SK-N-DZ (cell line): ENCODE results near the gene ADD3.

Experiments
- DNase-seq: peaks from one replicate; pipeline ENCODE4 v3.0.0-alpha.2; 2015; ENCODE audit warnings: low spot score

ADD3 gene

GRCh38 chr10:110002801-110003523, 4.8 kb upstream of the ADD3 start:
- no peak for DNase-seq

- no peak for DNase-seq
Observed at GRCh38 chr10:110003524-110003885, 4.3 kb upstream of the ADD3 start.

DNA sequence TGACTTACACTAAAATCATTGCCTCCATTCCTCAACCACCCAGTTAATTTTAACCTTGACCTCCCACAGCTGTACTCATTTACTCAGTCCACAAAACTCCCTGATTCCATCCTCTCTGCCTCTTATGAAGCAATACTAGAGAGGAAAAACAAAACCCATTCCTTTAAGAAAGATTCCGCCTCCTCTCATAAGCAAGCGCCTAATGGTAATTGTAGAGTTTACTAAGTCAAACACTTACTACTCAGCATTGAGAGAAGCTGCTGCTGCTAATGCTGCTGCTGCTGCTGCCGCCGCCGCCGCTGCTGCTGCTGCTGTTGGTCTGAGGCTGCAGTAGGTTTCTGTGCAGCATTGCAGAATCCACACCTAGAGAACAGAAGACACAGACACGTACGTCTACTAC, 2.1 kb upstream of the ADD3 start:
- peak; percentile 65 for DNase-seq

- peak; percentile 21 for DNase-seq
Observed at GRCh38 chr10:110006358-110007160, 1.2 kb upstream of the ADD3 start.

DNA sequence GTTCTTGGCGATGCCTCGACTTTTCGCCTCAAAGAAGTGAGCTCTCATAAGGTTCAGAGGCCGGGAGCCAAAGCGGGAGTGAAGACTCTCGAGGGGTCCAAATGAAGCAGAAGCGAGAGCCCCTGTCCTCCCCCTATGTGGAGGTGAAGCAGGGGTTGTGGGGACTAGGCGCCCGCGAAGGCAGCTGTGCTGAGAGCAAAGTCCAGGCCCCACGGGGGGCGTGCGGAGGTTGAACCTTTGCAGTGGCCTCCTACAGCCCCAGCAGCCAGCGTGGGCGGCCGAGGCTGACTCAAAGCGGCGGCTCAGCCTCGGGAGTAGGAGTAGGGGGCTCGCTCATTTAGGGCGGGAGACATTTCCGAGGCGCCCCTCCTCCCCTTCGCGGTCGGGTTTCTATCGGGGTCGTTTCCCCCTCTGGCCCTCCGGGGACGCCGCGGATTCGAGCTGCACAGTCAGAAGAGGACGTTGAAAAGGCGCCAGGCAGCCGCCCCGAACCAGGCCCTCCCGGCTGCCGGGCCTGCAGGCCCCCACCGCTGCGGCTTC, 553 bp upstream of the ADD3 start:
- DNase-seq = no peak

DNA sequence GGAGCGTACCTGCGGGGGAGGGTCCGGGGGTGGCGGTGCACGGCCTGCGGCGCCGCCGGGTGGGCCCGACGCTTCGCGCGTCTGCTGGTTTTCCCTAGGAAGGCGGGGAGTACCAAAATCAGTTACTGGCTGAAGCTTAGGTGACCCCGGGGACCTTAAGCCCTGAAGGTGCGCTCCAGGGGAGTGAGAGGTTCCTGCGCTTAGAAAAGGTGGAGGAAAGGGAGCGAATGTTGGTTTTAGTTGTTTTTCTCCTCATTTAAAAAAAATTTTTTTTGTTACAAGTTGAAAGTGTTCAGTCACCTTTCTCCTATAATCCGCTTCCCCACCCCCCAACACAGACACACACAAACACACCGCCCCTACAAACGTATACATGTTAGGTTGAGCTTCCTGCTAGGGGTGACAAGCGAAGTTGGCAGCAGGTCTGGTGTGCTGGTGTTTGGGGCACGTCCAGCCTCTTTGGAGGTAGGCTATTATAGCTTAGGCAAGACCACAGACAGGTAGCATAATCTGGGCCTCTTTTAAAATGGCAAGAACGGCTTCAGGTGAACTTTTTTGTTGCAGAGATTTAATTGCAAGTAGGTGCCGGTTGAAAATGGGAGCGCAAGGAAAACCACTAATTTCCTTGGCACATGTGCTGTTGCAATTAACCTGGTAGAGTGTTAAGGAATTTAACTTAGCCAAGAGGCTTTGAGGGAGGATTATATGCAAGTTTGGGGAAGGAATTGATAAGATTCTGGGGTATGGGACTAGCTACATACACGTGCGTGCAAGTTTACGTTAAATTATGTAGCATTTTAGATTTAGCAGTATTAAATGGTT, 945 bp downstream of the ADD3 start:
- DNase-seq = peak; percentile 29

- no peak for DNase-seq
Observed at GRCh38 chr10:110009736-110010475, 2.1 kb downstream of the ADD3 start.

DNA sequence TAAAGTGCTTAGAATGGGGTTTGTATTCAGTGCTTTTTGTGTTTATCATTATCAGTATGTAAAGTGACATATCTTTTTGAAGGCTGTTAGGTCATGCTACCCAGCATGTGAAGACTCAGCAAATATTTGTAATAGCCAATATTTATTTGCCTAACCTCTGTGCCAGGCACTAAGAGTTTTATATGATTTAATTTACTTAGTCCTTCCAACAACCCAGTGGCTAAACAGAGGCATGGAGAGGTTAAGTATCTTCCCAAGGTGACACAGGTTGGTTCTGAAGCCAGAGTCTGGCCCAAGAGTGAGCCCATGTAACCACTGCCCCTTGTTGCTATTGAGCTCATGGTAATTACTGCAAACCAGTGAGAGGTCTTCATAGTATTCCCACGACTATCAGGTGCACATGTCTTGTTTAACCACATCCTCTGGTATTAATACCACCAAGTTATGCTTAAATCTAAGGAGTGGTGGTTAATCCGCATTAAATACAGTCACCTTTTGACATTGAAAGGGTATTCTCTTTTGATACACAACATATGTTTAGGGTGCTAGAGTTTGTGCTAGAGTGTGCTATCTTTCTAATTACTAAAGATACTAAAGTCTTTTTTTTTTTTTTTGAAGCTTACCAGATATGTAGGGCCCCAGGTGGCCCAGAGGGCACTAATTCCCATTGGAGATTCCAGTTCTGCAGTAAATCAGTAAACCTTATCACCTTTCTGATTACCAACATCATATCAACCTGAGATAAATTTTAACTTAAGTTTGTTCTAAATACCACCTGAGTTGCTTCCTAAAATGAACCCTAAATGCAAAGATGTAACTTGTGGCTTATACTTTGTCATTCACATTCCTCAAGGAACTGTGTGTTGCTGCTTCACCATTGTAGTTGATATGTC, 2.9 kb downstream of the ADD3 start:
- DNase-seq = no peak

DNA sequence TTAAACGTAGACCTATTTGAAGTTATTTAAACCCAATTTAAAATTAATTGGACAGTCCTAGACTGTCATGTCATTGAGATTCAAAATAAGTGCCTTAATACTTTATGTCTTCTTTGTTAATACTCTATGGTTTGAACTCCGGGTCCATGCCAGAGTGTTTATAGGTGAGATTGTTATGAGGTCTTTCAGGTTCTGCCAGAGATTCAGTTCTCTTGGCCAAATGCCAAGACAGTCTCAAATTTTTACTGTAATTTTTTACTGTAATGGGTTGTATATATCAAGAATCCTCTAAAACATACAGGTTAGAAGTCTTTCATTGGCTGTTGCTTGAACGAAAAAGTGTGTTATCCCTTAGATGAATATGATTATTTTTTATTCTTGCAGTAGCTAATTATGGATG, 3.9 kb downstream of the ADD3 start:
- no peak for DNase-seq

- no peak for DNase-seq
Observed at GRCh38 chr10:110013630-110014293, 6.0 kb downstream of the ADD3 start.

GRCh38 chr10:110016039-110016438, 8.3 kb downstream of the ADD3 start:
- peak; percentile 49 for DNase-seq

GRCh38 chr10:110017052-110017451, 9.3 kb downstream of the ADD3 start:
- no peak for DNase-seq

DNA sequence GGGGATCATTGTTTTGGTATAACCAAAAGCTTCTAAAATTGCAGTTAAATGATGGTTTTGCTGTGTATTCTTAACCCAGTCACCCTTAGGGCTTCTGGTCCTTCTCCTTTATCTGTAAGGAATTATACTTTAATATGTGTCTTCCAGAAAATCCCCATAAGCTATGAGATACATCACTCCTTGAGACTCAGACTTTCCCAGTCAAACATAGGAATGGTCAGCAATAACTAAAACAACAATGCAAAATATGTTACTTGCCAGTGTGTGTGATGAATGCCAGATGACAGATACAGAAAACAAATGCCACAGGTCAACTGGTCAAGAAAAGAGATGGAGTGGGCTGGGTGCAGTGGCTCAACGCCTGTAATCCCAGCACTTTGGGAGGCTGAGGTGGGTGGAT, 10.1 kb downstream of the ADD3 start:
- DNase-seq = no peak

DNA sequence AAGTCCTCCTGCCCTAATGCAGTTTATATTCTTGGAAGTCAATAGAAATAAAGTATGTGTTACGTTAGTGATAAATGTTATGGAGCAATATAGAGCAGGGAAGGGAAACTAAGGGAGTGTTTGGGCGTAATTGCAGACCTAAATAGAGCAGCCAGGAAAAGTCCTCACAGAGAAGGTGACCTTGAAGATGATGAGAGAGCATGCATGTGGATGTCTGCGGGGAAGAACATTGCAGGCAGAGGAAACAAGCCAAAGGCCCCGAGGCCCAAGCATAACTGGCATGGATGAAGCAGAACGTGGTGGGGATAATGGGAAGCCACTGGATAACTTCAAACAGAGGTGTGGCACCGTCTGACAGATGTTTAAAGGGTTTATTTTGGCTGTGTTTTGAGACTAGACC, 12.5 kb downstream of the ADD3 start:
- no peak for DNase-seq

- no peak for DNase-seq
Observed at GRCh38 chr10:110022716-110023504, 15.1 kb downstream of the ADD3 start.

GRCh38 chr10:110023785-110024465, 16.1 kb downstream of the ADD3 start:
- DNase-seq = no peak

DNA sequence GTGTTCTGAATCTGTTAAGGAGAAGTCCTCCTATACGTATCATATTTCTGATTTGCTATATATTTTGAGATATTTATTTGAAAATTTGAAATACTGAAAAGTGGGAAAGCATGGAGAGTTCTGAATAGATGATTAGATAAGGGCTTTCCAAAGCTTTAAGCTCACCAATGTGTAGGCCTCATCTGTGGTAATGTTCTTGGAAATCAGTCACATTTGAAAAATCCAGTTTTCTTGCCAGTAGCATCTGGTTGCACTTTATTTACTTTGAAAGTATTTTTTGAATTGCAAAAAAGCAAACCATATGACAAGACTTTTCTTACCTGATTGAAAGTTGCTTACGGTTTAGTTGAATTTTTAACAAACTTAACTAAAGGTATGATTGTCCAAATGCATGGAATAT, 21.7 kb downstream of the ADD3 start:
- DNase-seq = no peak
